ENCODE data around the gene SAMD4A. TPM values are rescaled to one million over a fixed set of nuclear protein-coding genes. Genes with fewer than 3 reads are reported as not detected.

Gene SAMD4A
- total RNA-seq, 1 donor from 2014 or later: 30.0 TPM

GRCh38 chr14:54647378-54647777 is 80.5 kb downstream of the SAMD4A start:
- no peaks in the 10 kb centered on the region for H3K9me3 Mint-ChIP-seq
- no peak overlapping the region for H3K27ac Mint-ChIP-seq
- H3K36me3 Mint-ChIP-seq: no peaks in the 10 kb centered on the region
- peaks cover 22% of the 10 kb centered on the region for H3K4me1 Mint-ChIP-seq
- no peak overlapping the region for H3K4me3 Mint-ChIP-seq
- no peaks in the 10 kb centered on the region for H3K27me3 Mint-ChIP-seq (ENCODE audit: low read depth)
- no peak for DNase-seq (ENCODE audit: low spot score in 2 of 2, unreplicated experiment in 2 of 2)
- no peak for TF ChIP-seq CTCF (IDR thresholded peaks at IDR 0.05; ENCODE audit: unreplicated experiment)

- Mint-ChIP-seq H3K27me3 (ENCODE audit: low read depth) (no peaks in the 10 kb centered on the region), H3K9me3 (no peaks in the 10 kb centered on the region), H3K4me3 (no peak overlapping the region), H3K36me3 (no peaks in the 10 kb centered on the region), H3K4me1 (peaks cover 23% of the 10 kb centered on the region), H3K27ac (no peak overlapping the region)
- TF ChIP-seq CTCF (IDR thresholded peaks at IDR 0.05; ENCODE audit: unreplicated experiment): no peak
- DNase-seq (ENCODE audit: low spot score in 2 of 2, unreplicated experiment in 2 of 2): no peak
Observed at GRCh38 chr14:54649056-54649455, 82.1 kb downstream of the SAMD4A start.

GRCh38 chr14:54650331-54650958 is 83.5 kb downstream of the SAMD4A start:
- Mint-ChIP-seq H3K36me3 (no peaks in the 10 kb centered on the region), H3K27me3 (ENCODE audit: low read depth) (no peaks in the 10 kb centered on the region), H3K4me3 (peak overlapping the region; percentile 15), H3K27ac (peak overlapping the region; percentile 91), H3K9me3 (no peaks in the 10 kb centered on the region), H3K4me1 (peaks cover 28% of the 10 kb centered on the region)
- TF ChIP-seq CTCF (IDR thresholded peaks at IDR 0.05; ENCODE audit: unreplicated experiment): no peak
- DNase-seq (ENCODE audit: low spot score in 2 of 2, unreplicated experiment in 2 of 2): no peak

GRCh38 chr14:54650959-54651351 is 84.0 kb downstream of the SAMD4A start:
- H3K27ac Mint-ChIP-seq: peak overlapping the region; percentile 91
- DNase-seq (ENCODE audit: low spot score in 2 of 2, unreplicated experiment in 2 of 2): no peak
- no peak for TF ChIP-seq CTCF (IDR thresholded peaks at IDR 0.05; ENCODE audit: unreplicated experiment)
- no peaks in the 10 kb centered on the region for H3K36me3 Mint-ChIP-seq
- no peaks in the 10 kb centered on the region for H3K27me3 Mint-ChIP-seq (ENCODE audit: low read depth)
- peaks cover 28% of the 10 kb centered on the region for H3K4me1 Mint-ChIP-seq
- H3K4me3 Mint-ChIP-seq: no peak overlapping the region
- H3K9me3 Mint-ChIP-seq: no peaks in the 10 kb centered on the region

- DNase-seq (ENCODE audit: low spot score in 2 of 2, unreplicated experiment in 2 of 2): no peak
- H3K27ac Mint-ChIP-seq: peak overlapping the region; percentile 99
- no peaks in the 10 kb centered on the region for H3K9me3 Mint-ChIP-seq
- peaks cover 27% of the 10 kb centered on the region for H3K4me1 Mint-ChIP-seq
- H3K4me3 Mint-ChIP-seq: peak overlapping the region; percentile 29
- no peaks in the 10 kb centered on the region for H3K27me3 Mint-ChIP-seq (ENCODE audit: low read depth)
- no peaks in the 10 kb centered on the region for H3K36me3 Mint-ChIP-seq
- TF ChIP-seq CTCF (IDR thresholded peaks at IDR 0.05; ENCODE audit: unreplicated experiment): no peak
Observed at GRCh38 chr14:54651649-54652048, 84.7 kb downstream of the SAMD4A start.

GRCh38 chr14:54652188-54652587 is 85.3 kb downstream of the SAMD4A start:
- no peaks in the 10 kb centered on the region for H3K9me3 Mint-ChIP-seq
- no peak for TF ChIP-seq CTCF (IDR thresholded peaks at IDR 0.05; ENCODE audit: unreplicated experiment)
- H3K27me3 Mint-ChIP-seq (ENCODE audit: low read depth): no peaks in the 10 kb centered on the region
- H3K36me3 Mint-ChIP-seq: no peaks in the 10 kb centered on the region
- H3K4me3 Mint-ChIP-seq: peak overlapping the region; percentile 29
- peaks cover 28% of the 10 kb centered on the region for H3K4me1 Mint-ChIP-seq
- peak overlapping the region; percentile 99 for H3K27ac Mint-ChIP-seq
- peak; percentile 61 to 76 for DNase-seq (ENCODE audit: low spot score in 2 of 2, unreplicated experiment in 2 of 2)

Measured in mesothelial cell of epicardium (in vitro differentiated cells).